Pons (tissue), 1 donor: Measurements from ENCODE around the gene CEP250.
"Not testable (repeated sequence)": the region's sequence is repeated elsewhere in the genome, so short reads cannot be mapped to it uniquely, and the experiment has no call there.

Experiments used
- DNase-seq: peaks from one replicate; pipeline ENCODE4 v3.0.0-alpha.2; 2016; ENCODE audit warnings: low spot score

CEP250 gene, protein sequence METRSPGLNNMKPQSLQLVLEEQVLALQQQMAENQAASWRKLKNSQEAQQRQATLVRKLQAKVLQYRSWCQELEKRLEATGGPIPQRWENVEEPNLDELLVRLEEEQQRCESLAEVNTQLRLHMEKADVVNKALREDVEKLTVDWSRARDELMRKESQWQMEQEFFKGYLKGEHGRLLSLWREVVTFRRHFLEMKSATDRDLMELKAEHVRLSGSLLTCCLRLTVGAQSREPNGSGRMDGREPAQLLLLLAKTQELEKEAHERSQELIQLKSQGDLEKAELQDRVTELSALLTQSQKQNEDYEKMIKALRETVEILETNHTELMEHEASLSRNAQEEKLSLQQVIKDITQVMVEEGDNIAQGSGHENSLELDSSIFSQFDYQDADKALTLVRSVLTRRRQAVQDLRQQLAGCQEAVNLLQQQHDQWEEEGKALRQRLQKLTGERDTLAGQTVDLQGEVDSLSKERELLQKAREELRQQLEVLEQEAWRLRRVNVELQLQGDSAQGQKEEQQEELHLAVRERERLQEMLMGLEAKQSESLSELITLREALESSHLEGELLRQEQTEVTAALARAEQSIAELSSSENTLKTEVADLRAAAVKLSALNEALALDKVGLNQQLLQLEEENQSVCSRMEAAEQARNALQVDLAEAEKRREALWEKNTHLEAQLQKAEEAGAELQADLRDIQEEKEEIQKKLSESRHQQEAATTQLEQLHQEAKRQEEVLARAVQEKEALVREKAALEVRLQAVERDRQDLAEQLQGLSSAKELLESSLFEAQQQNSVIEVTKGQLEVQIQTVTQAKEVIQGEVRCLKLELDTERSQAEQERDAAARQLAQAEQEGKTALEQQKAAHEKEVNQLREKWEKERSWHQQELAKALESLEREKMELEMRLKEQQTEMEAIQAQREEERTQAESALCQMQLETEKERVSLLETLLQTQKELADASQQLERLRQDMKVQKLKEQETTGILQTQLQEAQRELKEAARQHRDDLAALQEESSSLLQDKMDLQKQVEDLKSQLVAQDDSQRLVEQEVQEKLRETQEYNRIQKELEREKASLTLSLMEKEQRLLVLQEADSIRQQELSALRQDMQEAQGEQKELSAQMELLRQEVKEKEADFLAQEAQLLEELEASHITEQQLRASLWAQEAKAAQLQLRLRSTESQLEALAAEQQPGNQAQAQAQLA (N-terminal part only)

DNA sequence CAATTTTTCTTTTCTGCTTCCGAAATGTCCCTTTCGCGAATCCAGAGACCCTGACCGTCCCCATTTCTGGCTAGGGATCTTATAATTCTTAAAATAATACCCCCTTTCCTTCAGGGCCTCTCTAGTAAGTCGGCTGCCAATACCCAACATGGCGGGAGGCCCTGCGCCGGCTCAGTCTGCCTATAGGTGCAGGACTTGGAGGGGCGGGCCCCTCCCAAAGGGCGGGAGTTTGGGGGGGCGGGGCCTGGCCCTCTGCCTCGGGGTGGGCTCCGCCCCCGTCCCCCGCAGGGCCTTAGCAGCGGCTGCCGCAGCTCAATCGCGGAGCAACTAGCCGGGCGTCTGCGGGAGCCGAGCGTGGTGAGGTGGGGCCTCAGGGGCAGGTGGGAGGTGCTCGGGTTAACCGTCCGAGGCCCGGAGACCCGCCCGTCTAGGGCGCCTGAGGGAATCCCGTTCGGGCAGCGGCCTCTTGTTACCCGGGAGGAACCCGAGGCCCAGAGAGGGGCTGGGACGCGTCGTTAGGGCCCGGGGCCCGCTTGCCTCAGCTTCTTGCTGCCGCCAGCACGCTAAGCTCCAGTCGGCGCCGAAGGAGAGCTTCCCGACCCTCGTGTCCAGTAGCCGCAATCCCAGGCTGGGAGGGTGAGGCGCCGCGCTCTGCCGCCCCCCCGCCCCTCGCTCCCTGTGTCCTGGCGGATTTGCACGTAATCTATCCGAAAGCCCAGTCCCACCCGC is at the start of gene CEP250:
Gene CEP250, plus strand, starts transcription at position 718 of the 729 bp plus-strand sequence. CDS start 6,770 bp downstream, outside the sequence.
- DNase-seq, result peak; percentile 95

DNA sequence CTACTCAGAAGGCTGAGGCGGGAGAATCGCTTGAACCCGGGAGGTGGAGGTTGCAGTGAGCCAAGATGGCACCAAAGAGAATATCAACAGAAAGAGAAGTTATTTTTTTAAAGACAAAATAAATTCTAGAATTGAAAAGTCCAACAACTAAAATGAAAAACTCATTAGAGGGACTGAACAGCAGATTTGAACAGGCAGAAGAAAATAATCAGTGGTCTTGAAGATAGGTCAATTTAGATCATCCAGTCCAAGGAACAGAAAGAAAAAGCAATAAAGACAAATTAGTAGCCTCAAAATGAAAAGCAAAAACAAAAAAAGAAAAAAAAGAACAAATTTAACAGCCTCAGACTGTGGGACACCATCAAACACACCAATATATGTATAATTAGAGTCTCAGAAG is 49.6 kb upstream of the CEP250 start:
- DNase-seq, result no peak

DNA sequence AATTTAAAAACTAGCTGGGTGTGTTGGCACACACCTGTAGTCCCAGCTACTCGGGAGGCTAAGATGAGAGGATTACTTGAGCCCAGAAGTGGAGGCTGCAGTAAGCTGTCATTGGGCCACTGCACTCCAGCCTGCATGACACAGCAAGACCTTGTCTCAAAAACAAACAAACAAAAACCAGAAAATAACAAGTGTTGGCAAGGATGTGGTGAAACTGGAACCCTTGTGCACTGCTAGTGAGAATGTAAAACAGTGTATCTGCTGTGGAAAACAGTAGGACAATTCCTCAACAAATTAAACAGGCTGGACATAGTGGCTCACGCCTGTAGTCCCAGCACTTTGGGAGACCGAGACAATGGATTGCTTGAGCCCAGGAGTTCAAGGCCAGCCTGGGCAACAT is 47.1 kb upstream of the CEP250 start:
- DNase-seq, result no peak

DNA sequence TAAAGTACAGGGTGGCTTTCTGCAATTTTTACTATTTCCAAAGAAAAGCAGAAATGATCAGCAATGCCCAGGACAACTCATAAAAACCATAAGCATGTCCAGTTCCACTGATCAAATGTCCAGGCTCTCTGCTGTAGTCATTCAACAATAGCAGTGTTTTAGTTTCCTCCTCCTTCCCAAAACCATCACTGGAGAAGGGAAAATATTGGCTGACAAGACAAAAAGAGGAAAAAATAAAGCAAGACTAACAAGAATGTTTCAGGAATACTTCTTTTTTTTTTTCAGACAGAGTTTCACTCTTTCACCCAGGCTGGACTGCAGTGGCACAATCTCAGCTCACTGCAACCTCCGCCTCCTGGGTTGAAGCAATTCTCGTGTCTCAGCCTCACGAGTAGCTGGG is 45.9 kb upstream of the CEP250 start:
- DNase-seq, result no peak

DNA sequence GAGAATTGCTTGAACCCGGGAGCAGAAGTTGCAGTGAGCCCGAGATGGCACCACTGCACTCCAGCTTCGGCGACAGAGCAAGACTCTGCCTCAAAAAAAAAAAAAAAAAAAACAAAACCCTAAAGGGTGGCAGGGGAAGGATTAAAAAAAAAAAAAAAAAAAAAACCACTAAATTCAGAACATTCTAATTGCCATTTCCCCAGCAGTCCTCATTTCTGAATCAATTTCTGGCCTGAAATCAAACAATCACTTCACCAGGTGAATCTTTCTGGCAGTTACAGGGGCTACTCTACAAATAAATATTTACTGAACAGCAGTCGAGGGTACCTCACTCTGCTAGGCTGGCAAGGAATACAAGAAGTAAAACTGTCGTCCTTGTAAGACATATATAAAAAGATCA is 44.8 kb upstream of the CEP250 start:
- DNase-seq, result no peak

DNA sequence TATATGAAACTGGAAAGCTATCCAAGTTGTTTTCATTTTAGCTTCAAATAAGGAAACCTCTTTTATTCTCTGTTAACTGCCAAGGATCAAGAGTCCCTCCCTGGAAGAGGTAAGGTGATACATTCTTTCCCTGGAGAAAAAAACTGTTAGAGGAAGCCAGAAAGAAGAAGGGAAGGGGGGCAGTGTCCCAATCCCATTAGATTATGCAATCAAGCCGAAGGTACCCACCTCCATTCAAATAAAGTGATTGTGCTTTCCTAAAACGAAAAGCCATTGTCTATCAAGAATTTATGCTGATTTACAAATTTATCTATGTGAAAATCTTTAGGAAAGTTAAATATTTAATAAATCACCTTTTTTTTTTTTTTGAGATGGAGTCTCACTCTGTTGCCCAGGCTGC is 34.1 kb upstream of the CEP250 start:
- no peak for DNase-seq

DNA sequence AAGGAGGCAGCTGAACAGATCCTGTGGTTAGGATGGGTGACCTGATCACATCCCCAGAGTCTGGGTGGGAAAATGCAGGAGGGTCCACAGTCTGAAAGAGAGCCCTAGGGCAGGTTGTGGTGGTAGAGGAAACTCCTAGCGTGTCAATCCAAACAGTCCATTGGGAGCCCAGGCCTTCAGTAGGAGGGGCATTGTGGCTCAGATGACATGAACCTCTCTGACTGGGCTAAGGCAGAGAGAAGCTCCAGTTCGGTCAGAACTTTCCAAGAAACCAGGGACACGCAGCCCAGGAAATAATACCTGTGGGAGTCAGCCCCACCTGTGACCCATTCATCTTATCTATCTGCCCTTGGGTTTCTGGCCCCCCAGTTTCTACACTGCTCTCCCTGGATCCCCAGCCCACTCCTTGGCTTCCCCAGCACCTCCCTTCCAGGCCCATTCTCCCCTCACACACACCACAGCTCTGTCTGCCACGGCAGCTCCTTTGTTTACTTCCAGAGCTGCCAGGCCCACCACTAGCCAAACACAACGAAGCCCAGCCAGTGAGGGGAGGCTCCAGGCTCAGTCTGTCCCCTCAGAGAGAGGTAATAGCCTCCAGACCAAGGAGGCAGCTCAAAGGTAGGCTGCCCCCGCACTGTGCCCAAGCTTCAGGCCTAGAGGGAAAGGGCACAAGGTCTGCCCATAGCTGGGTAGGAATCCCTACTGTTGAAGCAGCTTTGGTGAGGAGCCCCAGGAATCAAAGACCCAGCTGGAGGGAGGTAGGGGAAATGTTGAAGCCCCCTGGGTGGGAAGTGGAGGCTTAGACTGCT is 23.6 kb upstream of the CEP250 start:
- no peak for DNase-seq

DNA sequence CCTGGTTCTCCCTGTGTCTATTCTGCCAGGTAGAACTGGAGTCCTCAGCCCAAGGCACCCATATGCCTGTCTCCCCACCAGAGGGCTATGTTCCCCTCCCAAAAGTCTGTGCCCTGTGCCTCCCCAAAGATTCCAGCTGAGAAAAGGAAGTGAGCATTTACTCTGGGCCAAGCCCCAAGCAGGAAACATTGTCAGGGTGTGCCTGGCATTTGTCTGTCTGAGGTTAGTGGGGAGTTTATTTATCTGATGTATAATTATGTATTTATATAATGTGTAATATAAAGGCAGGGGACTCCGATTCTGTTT is 23.0 kb upstream of the CEP250 start:
- DNase-seq, result no peak

DNA sequence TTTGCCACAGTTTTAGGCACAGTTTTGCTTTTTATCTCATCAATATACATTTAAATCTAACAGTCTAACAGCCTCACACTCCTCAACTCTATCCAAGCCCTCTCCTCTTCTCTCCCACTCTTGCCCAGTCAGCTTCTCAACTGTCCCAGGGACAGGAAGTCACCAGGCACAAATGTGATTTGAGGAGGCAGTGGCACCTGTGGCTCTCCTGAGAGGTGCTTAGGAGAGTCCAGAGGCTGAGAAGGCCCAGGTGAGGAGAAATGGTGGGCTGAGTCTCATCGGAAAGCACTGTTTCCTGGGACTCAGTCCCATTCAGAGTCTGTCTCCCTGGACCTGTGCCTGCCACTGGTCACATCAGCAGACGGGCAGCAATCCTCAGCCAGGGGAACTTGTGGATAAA is 22.1 kb upstream of the CEP250 start:
- DNase-seq, result no peak

DNA sequence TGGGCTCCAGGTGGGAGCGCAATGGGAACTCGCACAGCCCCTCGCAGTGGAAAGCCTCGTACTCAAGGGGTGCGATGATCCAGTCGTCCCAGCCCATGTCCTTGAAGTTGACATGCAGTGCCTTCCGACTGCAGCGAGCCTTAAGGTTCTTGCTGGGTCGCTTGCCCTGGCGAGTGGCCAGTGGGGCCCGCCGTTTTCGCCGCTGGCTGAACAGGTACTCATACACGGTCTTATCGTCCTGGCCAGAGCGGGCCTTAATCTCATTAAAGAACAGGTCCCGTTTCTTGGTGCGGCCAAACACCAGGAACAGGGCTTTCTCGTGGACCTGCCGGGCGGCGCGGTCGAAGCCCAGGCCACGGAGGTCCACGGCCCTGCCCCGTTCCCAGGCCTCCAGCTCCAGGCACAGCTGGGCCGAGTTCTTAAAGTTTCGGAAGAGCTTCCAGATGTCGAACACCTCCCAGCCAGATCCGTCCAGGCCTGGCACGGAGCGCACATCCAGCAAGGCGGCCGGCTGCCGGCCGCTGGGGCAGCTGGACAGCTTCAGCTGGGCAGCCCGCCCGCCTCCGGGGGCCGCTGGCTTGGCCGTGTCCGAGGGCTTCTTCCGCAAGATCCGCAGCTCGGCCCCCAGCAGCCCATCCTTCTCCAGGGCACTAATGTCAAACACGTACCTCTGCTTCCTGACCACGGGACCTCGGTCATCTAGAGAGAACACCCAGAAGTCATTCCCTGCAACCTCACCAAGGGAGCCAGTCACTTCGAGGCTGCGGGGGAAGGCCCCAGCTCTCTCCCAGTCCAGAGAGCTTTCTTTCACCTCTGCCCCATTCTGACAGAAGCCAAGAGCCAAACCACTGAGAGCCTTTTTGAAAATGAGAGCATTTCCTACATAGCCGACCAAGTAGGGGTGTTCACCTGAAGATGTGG is 21.1 kb upstream of the CEP250 start:
- no peak for DNase-seq

DNA sequence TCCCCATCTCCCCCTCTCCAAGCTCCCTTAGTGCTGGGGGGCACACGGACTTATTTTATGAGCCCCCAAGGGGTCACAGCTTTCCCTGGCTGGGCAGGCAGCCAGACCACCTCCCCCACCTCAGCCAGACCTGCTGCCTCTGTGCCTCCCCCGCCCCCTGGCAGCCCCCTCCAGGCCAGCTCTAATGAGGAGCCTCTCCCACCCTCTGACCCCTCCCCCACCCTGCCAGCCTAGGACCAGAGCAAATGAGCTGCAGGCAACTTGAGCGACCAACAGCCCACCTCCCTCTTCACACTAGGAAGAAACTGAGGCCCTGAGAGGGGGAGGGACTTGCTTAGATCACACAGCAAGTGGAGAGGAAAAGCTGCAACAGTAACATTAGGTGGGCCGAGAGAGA is 19.2 kb upstream of the CEP250 start:
- no peak for DNase-seq

DNA sequence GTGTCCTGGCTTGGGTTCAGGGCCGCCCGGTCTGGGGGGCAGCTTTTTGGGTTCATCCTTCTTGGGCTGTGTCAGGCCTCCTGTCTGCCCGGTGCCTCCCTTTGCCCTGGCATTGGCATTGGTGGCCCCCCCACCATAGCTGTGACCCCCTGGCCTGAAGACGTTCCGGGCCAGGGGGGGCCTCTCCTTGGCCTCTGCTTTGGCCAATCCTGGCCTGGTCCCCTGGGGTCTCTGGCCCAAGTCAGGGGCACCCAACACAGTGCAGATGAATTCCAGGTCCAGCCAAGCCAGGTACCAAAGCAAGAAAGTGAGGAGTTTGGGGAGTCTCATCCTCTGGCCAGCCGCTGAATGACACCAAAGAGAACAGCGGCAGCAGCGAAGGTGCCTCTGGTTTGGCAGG is 17.8 kb upstream of the CEP250 start:
- DNase-seq, result no peak

DNA sequence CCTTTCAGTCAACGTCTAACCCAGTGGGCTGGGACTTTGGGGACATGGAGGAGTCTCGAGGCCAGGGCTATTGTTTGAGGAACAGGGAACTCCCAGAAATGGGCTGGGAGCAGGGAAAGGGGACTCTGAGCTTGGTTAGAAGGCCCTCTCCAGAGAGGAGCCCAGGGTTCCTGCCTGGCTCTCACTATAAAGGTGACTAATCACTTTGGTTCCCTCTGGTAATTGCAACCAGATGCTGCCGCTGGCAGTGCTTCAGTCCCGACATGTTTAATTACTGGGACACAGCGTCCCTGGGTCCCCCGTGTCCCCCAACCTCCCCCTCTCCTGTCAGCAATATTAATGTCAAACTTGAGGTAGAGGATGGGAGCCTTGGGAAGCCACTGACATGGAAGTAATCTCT is 12.4 kb upstream of the CEP250 start:
- no peak for DNase-seq

DNA sequence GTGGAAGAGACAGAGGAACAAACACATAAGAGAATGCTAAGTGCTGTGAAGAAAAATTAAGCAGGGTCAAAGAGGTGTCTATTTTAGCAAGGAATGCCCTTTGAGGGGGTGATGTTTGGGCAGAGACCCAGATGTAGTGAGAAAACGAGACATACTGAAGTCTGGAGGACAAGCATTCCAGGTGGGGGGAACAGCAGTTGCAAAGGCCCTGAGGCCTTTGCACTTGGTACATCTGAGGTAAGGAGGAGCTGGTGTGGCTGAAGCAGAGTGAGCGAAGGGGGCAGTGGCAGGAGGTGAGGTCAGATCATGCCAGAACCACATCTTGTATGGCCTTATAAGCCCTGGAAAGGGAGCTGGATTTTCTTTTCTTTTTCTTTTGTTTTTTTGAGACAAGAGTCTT is 11.2 kb upstream of the CEP250 start:
- DNase-seq, result no peak

DNA sequence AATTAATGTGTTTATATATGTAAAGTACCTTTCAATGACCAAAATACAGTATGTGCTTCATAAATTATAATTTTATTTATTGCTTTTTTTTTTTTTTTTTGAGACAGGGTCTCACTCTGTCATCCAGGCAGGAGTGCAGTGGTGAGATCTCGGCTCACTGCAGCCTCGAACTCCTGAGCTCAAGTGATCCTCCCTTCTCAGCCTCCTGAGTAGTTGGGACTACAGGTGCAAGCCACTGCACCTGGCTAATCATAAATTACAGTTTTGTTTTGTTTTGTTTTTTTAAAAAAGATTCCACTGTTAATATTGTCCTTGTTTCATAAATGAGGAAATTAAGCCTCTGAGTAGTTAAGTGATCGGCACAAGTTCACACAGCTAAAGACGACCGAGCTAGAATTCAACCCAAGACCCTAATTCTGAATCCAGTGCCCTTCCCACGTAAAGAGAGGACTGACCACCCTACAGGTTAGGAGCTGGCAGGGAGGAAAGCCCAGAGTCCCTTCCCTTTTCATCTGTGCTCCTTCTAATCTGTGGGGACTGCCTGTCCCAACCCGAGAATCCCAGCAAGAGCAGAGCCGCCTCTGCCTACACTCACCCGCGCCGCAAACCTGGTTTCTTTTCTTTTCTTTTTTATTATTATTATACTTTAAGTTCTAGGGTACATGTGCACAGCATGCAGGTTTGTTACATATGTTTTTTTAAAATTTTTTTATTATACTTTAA is 8.9 kb upstream of the CEP250 start:
- no peak for DNase-seq

DNA sequence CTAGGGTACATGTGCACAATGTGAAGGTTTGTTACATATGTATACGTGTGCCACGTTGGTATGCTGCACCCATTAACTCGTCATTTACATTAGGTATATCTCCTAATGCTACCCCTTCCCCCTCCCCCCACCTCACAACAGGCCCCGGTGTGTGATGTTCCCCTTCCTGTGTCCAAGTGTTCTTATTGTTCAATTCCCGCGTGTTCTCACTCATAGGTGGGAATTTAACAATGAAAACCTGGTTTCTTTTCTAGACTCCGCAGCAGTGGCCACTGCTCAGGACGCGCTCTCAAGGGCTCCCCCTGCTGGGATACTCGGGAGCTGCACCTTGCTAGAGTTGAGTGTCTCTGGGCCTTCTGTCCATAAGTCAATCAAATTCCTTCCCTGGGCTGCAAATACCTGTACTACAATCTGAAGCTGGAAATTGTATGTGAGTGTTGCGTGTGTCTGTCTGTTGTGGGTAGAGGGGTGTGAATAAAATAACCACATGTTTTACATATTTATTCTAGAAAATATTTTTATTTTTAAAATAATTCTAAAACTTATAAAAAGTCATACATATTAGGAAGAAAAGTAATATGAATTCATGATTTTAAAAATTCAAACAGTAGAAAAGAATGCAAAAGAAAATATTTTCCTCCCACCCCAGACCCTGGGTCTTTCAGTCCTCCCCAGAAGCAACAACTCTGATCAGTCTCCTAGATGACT is 8.2 kb upstream of the CEP250 start:
- peak; percentile 57 for DNase-seq

DNA sequence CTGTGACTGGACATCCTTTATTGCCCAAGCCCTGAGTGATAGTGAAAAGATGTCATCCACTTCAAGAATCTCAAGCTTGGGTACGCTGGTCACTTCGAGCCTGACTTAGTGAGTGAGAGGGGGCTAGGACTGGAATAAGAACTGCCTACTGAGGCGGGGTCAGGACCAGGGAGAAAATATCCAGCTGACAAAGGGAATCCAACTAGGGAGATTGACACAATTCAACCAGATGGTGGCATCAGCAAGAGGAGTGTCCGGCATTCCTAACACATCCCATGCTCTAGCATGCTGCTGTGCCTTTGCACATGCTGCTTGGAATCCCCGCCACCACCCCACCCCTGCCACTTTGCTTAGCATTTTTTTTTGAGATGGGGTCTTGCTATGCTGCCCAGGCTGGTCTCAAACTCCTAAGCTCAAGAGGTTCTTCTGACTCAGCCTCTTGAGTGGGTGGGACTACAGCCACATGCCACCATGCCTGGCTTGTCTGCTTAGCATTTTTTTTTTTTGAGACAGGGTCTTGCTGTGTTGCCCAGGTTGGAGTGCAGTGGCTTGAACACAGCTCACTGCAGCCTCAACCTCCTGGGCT is 6.5 kb upstream of the CEP250 start:
- no peak for DNase-seq

DNA sequence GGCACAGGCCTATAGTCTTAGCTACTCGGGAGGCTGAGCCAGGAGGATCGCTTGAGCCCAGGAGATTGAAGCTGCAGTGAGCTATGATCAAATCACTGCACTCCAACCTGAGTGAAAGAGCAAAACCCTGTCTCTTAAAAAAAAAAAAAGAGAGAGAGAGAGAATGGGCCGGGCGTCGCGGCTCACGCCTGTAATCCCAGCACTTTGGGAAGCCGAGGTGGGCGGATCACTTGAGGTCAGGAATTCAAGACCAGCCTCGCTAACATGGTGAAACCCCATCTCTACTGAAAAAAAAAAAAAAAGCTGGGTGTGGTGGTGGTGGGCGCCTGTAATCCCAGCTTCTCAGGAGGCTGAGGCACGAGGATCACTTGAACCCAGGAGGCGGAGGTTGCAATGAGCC is 5.5 kb upstream of the CEP250 start:
- not testable (repeated sequence) for DNase-seq
